Immature natural killer cell (primary cell): ENCODE measurements around the gene MLLT3. TPM values are rescaled to one million over a fixed set of nuclear protein-coding genes. Genes with fewer than 3 reads are reported as not detected.

Experiments
- DNase-seq, 3 donors: peaks; one replicate each; pipeline ENCODE4 v3.0.0; 2022; ENCODE audit warnings: mixed read lengths in 1 of 3
- H3K27ac Mint-ChIP-seq, 6 donors: one replicate each; pipeline ENCODE4 v1.8.0; 2020; ENCODE audit warnings: mixed read lengths in 6 of 6, mild to moderate bottlenecking in 5 of 6, inconsistent platforms in 4 of 6, moderate library complexity in 3 of 6
- H3K27me3 Mint-ChIP-seq, 3 donors: one replicate each; pipeline ENCODE4 v1.8.0; 2020 to 2021; ENCODE audit warnings: low read depth in 3 of 3, mild to moderate bottlenecking in 3 of 3, mixed read lengths in 3 of 3, moderate library complexity in 3 of 3, inconsistent platforms in 1 of 3
- H3K36me3 Mint-ChIP-seq, 3 donors: one replicate each; pipeline ENCODE4 v1.8.0; 2020; ENCODE audit warnings: mixed read lengths in 3 of 3, inconsistent platforms in 2 of 3, mild to moderate bottlenecking in 2 of 3
- H3K4me1 Mint-ChIP-seq, 2 donors: one replicate each; pipeline ENCODE4 v1.8.0; 2020; ENCODE audit warnings: inconsistent platforms in 2 of 2, mild to moderate bottlenecking in 2 of 2, mixed read lengths in 2 of 2, moderate library complexity in 1 of 2
- H3K4me3 Mint-ChIP-seq, 5 donors: one replicate each; pipeline ENCODE4 v1.8.0; 2020; ENCODE audit warnings: mild to moderate bottlenecking in 5 of 5, mixed read lengths in 5 of 5, inconsistent platforms in 3 of 5, moderate library complexity in 3 of 5
- H3K9me3 Mint-ChIP-seq, 6 donors: one replicate each; pipeline ENCODE4 v1.8.0; 2020; ENCODE audit warnings: mild to moderate bottlenecking in 6 of 6, mixed read lengths in 6 of 6, inconsistent platforms in 4 of 6, moderate library complexity in 3 of 6
- polyA plus RNA-seq, 3 donors: library from polyadenylated mRNA; unstranded; fragments of 300-500 nt; fragmentation: Illumina TruSeq; gene quantifications; one replicate each; pipeline ENCODE4 v1.2.3, GENCODE V29; 2021

MLLT3 gene
- polyA plus RNA-seq, 3 donors from 2014 or later, result 3.0 to 16.1 (median 13.7) TPM

GRCh38 chr9:20294046-20294750 lies 328.1 kb downstream of the MLLT3 start:
- Mint-ChIP-seq H3K4me3 (no peak overlapping the region), H3K36me3 (no peaks in the 10 kb centered on the region), H3K27me3 (peaks cover 2 to 5% (median 3%) of the 10 kb centered on the region in 3 donors), H3K9me3 (peaks cover 0 to 4% (median under 1%) of the 10 kb centered on the region in 6 donors), H3K4me1 (no peaks in the 10 kb centered on the region), H3K27ac (no peak overlapping the region)
- DNase-seq, result no peak

GRCh38 chr9:20292002-20292401 lies 330.3 kb downstream of the MLLT3 start:
- Mint-ChIP-seq H3K4me1 (peaks cover 0 to 5% of the 10 kb centered on the region in 2 donors), H3K27me3 (peaks cover 0 to 2% (median 0%) of the 10 kb centered on the region in 3 donors), H3K27ac (no peak overlapping the region), H3K4me3 (no peak overlapping the region), H3K9me3 (peaks cover 0 to 4% (median under 1%) of the 10 kb centered on the region in 6 donors), H3K36me3 (no peaks in the 10 kb centered on the region)
- DNase-seq, result no peak

Other genes starting within 250 kb of the MLLT3 start
- gene FOCAD, start 61.8 kb upstream of the MLLT3 start, polyA plus RNA-seq, result 10 to 100 TPM in 2 of 3 donors, 1 to 10 TPM in 1; 9.1 to 18.5 (median 13.9) TPM